HL-60/S4 treated with retinoic acid at 250 ng/mL for 4 days and 3 days (cell line): ENCODE results near the gene STAT1.

Experiments
- in situ Hi-C: fragments of 300-500 bp; cut with MboI; formaldehyde crosslinking; loops from 2 replicates; pipeline ENCODE4 v1.7.0; 2022; ENCODE audit warnings: low sequenced_read_pairs

Gene STAT1

GRCh38 chr2:191032588-191033429 is 18.8 kb upstream of the STAT1 start:
- in situ Hi-C loops: no loop called here

GRCh38 chr2:191031256-191031655 is 17.3 kb upstream of the STAT1 start:
- in situ Hi-C loops: no loop called here

DNA sequence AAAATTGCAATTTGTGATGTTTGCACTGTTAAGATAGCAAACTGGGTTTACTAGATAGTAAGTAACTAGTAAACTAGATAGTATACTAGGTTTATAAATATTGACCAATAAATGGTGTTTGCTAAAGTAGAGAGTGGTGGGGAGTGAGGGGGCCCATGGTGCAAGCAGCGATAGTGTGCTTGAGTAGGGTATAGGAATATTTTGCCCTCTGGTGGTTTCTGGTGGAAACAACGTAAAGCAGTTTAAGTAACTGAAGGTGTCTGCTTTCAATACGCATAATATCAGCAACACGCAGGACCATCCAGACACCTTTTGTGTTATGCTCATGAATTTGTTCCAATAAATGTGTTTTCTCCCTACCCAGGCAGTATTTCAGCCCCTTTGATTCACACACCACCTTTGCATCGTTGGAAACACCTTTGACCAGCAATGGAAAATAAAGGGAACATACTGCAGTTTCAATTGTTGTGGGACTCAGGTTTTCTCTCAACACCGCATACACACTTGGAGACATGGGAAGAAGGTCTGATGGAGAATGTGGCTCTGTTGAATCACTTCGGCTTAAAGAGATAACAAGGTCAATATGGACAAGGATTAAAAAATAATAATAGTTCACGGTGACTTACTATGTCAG is 16.7 kb upstream of the STAT1 start:
- in situ Hi-C loops: no loop called here

GRCh38 chr2:191029280-191029950 is 15.4 kb upstream of the STAT1 start:
- in situ Hi-C loops: no loop called here

DNA sequence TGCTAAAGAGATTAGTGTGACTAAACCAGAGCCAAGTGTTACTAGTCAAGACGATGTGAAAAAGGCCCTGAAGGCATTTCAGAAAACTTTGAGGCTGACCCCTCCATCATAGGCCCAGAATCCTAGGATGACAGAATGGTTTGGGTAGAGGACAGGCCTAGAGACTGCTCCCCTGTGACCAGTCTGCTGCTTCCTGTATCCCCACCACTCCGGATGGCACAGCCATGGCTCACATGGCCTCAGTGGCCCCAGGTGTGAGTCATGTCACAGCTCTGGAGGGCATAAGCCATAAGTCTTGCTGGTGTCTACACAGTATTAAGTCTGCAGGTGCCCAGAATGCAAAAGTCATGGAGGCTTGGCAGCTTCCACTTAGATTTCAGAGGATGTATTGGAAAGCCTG is 12.4 kb upstream of the STAT1 start:
- in situ Hi-C loops: no loop called here

GRCh38 chr2:191025135-191025534 is 11.2 kb upstream of the STAT1 start:
- in situ Hi-C loops: no loop called here

GRCh38 chr2:191023235-191023679 is 9.3 kb upstream of the STAT1 start:
- in situ Hi-C loops: no loop called here

DNA sequence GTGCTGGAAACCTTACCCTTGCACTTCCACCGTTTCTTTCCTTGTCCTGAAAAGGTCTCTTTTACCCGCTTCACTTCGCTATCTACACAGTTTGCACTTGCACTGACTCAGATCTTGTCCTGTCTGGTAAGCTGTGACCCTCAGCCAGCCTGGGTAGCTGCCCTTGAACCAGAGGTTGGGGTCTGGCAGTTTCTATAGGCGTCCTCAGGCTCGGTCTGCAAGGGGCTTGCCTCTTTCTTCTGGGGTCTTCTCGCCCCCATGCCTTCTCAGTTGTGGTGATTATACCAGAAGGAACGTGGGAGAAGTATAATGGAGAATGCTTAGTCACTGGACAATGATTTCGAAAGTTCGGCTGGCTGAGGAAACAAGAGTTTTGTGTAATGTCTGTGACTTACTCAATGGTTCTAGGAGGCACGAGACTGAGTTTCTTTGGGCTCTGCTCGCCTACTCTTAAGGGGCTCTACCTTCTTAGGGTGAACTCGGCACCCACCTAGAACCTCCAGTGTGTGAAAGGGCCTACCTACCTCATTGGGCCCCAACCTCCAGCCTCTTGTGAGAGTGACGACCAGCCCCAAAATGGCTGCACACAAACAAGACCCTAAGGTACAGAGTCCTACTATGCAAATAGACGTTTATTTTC is 6.9 kb upstream of the STAT1 start:
- in situ Hi-C loops: no loop called here

- in situ Hi-C loops: no loop called here
Observed at GRCh38 chr2:191020221-191020741, 6.3 kb upstream of the STAT1 start.

GRCh38 chr2:191019376-191019775 is 5.4 kb upstream of the STAT1 start:
- in situ Hi-C loops: no loop called here

DNA sequence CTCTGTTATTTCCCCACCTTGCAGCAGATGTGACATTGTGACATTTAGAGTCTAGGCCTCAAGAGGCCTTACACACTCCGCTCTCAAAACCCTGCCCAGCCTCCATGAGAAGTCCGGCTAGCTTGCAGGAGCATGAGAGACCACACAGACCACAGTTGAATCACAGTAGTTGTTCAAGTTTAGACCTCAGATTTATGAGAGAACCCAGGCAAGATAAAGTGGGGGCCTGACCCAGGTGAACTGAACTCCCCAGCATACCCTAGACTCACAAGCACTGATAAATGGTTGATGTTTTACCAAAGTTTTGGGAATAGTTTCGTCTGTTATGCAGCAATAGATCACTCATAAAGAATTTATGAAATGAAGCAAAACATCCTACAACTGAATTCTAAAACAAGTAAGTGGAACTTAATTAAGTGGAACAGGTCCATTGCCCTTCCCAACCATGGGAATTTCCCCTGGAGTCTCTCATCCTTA is 4.7 kb upstream of the STAT1 start:
- in situ Hi-C loops: no loop called here

DNA sequence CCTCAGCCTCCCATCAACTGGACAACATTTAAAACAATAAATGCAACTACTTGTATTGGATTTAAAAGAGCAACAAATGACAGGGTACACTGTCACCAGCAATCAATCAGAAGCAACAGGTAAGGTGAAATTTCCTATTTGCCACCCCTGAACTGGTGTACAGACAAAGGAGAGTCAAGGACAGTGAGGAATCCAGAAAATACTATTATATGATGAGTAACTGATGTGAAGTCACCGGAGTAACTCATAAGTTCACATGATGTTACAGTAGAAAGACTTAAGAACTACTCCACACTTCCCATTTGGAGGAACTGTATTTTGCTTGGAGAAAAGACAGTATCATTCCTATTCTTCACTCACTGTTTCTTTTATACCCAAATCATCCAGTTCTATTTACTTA is 4.1 kb upstream of the STAT1 start:
- in situ Hi-C loops: no loop called here

DNA sequence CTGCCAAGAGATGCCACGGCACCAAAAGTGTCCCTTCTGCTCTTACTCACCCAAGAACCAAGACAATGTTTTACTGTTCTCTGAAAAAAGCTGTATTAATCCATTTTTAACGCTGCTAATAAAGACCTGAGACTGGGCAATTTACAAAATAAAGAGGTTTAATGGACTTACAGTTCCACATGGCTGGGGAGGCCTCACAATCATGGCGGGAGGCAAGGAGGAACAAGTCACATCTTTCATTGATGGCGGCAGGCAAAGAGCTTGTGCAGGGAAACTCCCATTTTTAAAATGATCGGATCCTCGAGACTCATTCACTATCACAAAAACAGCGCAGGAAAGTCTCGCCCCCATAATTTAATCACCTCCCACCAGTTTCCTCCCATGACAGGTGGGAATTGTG is 1.9 kb upstream of the STAT1 start:
- in situ Hi-C loops: no loop called here

- in situ Hi-C loops: no loop called here
Observed at GRCh38 chr2:191015239-191015638, 1.3 kb upstream of the STAT1 start.

DNA sequence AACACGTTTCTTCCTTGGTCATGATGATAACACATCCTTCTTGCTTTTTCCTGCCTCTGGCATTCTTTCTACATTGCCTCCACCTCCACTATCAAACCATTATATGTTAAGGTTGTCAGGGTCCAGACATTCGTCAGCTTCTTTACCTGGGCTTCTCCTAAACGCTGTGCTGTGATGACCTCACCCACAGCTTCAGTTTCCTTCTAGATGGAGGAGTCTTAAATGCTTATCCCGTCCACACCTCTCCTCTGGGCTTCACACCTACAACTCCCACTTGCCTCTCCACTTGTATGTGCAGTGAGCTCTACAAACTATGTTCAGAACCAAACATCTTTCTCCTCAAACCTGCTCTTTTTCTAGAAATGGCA is 666 bp upstream of the STAT1 start:
- in situ Hi-C loops: no loop called here

DNA sequence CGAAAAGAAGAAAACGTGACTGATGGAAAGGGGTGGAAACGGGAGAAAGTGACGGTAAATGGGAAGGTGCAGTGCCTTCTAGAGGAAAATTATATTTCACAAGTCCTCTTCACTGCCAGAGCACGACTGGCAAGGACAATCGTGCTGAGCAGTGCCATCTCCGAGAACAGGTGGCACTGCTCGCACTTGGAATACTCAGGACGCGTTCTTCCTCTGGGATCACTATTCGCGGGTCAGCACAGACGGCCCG is 364 bp downstream of the STAT1 start:
- in situ Hi-C loops: no loop called here

- in situ Hi-C loops: no loop called here
Observed at GRCh38 chr2:191012845-191013681, 908 bp downstream of the STAT1 start.

DNA sequence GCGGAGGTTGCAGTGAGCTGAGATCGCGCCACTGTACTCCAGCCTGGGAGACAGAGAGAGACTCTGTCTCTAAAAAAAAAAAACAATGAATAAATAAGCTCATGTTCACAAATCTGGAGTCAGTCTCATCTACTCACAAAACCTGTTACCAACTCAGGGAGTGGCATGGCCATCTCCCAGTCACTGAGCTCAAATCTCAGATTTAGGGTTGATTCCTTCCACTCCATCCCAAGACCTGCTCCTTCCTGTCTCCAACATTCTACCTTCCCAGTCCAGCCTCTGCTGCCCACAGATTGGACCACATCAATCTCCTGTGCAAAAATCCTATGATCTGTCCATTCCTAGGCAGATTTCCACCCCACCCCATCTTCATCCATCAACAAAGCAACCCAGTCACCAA is 1.6 kb downstream of the STAT1 start:
- in situ Hi-C loops: no loop called here

GRCh38 chr2:191010887-191011885 is 2.8 kb downstream of the STAT1 start:
- in situ Hi-C loops: no loop called here
